Body of pancreas (tissue), 4 donors: ENCODE data around the gene RABGGTA.

Experiments
- CTCF ChIP-seq, 7 experiments: fragments of 450-650 bp in 4 of 7; fragments of 200-600 bp in 3 of 7; sonication (generic) in 3 of 7; IDR thresholded peaks; one replicate each; pipeline ENCODE4 v1.5.1; 2016 to 2019; ENCODE audit warnings: antibody characterized with exemption in 7 of 7
- POLR2A ChIP-seq, 3 donors: fragments of 450-650 bp; IDR thresholded peaks; one replicate each; pipeline ENCODE4 v1.6.1; 2016; ENCODE audit warnings: antibody characterized with exemption in 3 of 3, mild to moderate bottlenecking in 2 of 3

- no peak for TF ChIP-seq CTCF (IDR thresholded peaks at IDR 0.05)
- no peak for TF ChIP-seq POLR2A (IDR thresholded peaks at IDR 0.05)
Measured at GRCh38 chr14:24249230-24250021, 22.0 kb downstream of the RABGGTA start.
